NCI-H524 treated with DMSO at 0.1 percent for 48 hours (cell line): Measurements from ENCODE around the gene CTDSPL.
"Not testable (repeated sequence)": the region's sequence is repeated elsewhere in the genome, so short reads cannot be mapped to it uniquely, and the experiment has no call there.

ENCODE experiments used
- DNase-seq: peaks from one replicate; lab custom pipeline; 2025; lab: John Stamatoyannopoulos, UW

CTDSPL gene

GRCh38 chr3:37968813-37969595 is 107.3 kb downstream of the CTDSPL start:
- no peak for DNase-seq

DNA sequence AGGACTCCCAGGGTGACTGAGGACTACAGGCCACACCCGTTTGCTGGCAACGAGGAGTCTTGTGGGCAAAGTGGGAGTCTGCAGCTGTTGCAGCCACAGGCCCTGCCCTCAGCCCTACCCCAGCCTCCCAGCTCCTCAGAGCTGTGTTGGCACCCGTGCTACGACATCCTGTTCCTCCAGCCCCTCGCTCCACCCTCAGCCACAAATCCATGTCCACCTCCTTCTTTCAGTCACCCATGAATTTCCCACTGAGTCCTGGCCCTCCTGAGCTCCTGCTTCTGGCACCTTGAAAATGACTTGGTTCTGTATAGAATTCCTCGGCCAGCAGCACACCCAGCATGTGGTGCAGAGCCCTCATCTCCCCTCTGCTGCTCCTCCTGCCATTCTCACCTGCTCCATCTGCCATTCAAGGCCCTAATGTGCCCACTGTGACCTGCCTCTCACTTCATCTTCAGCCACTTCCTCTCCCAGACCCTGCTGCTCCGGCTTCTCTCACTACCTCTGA is 108.0 kb downstream of the CTDSPL start:
- DNase-seq = no peak

DNA sequence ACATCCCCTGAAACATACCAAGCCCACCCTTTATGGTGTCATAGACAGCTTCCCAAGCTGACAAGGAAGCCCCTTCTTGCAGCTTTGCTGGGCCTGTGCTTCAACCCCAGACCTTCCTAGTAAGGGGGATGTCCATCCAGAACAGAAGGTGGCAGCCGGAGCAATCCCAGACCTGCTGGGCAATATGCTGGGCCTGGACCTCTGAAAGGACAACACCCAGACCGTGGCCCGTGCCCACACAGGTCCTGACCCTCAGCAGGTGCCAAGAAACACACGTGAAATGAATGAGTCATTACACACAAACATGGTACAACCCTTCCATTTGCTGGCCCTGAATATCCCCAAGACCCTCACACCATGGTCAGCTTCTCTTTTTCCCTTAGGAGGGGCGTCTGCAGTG is 109.1 kb downstream of the CTDSPL start:
- DNase-seq = no peak

DNA sequence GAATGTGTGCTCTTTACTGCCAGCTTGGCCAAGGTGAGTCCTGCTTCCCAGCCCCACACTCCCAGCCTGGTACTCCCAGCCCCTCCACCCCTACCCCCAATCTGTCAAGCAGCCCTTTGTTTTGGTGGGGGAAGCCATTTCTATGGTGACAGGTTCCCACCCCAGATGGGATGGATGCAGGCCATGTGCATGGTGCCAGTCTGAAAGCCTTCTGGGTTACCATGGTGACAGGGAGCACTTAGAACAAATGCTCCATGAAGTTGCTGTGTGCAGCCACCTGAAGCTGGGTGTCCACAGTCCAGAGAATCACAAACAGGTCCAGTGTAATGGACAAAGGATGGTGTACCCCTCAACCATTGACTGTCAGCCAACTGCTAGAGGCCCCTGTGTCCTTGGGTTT is 109.8 kb downstream of the CTDSPL start:
- DNase-seq = peak; percentile 60

DNA sequence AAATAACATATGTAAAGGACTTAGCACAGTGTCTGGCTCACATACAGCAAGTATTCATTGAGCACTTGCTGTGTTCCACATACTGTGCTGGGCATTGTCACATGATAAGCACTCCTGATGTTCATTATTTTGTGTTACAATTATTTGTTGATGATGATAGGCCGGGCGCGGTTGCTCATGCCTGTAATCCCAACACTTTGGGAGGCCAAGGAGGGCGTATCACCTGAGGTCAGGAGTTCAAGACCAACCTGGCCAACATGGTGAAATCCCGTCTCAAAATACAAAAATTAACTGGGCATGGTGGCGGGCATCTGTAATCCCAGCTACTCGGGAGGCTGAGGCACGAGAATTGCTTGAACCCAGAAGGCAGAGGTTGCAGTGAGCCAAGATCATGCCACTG is 110.4 kb downstream of the CTDSPL start:
- DNase-seq = not testable (repeated sequence)

DNA sequence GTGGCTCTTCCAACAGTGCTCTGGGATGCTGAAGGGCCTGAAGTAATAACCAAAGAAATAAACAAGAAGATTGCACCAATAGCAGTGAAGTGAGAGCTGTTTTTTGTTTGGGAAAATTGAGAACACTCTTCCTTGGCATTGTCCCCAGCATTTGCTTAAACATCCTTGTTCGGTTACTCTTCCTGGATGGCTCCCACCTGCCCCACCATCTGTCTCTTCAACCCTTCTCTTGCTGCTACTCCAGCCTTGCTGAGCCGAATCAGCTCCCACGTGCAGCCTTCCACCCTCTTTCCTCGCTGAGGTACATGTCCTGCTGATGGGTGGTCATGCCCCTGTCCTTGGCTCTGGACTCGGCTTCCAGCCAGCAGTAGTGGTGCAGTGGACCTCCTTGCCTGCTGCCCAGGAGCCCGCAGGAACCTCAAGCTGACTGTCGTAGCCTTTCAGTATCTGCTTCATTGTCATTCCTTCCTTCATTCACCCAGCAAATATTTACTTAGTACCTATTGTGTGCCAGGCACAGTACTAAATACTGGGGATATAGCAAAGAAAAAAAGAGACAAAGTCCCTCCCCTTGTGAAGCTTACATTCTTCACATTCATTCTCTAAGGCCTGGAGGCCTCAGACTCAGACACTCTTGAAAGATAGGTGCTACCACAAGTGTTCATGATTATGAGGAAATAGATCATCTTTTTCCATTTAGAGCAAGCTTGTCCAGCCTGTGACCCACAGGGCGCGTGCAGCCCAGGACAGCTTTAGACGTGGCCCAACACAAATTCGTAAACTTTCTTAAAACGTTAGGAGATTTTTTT is 111.8 kb downstream of the CTDSPL start:
- peak; percentile 60 for DNase-seq

GRCh38 chr3:37974121-37975083 is 112.7 kb downstream of the CTDSPL start:
- DNase-seq = no peak

GRCh38 chr3:37979541-37980461 is 118.1 kb downstream of the CTDSPL start:
- DNase-seq = no peak

DNA sequence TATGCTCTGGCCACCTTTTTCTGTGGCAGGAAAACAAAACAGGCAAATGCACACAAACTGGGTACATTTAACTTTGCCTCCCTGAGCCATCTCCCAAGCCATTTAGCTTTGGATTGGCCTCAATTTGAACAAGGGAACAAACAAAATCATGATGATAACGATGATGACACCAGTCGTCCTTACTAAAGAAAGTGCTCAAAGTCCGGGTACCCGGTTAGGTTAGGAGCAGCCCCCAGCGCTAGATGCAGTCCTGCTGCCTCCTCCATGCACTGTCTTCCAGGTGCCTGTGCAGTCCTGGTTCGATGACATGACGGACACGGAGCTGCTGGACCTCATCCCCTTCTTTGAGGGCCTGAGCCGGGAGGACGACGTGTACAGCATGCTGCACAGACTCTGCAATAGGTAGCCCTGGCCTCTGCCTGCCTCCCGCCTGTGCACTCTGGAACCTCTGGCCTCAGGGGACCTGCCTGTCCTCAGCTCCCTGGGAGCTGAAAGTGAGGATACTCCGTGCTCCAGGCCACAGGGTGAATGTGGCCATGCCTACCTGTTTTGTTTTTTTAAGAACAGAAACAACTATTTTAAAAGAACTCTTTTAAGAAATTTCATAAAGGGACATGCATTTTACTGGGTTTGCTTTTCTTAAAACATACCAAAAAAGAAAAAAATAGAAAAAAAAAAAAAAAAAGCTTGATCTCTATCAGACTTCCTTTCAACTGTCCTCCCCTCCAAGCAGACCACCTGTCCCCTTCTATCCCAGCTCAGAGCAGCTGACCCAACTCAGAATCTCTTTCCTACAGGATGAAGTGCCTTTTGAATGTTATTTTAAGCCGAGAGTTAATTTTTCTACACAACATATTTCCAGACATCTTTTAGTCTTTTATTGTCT is 119.0 kb downstream of the CTDSPL start:
- no peak for DNase-seq

DNA sequence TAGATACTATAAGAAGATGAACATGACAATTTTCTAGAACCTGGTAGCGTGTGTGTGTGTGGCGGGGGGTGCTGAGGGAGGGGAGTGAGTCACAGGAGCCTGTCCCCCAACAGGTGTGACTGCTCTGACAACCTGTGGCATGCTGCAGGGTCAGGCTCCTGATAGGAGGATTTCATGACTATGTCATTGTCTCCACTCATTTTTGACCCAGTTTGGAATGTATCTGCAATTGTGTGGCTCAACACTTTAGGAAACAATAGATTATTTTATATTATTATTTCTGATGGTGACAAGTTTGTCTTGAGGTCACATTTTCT is 119.6 kb downstream of the CTDSPL start:
- DNase-seq = no peak

- DNase-seq = no peak
These were observed 120.7 kb downstream of the CTDSPL start for GRCh38 chr3:37982331-37982730.

DNA sequence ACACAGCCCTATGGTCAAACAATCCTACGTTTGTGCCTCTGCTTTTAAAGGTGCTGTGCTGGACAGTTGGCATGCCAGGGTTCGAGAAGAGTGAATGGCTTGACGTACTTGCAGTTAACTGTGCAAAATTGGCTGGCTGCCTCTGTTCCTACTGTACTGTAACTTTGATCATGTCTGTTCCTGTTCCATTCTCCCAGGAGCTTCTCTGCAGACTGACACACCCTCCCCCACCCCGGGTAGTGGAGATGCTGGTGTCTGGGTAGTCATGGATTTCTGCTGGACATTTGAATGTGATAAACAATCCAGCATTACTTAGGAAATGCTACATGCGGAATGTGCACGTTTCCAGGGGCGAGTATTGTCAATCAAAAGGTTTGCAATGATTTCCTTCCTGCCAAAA is 122.4 kb downstream of the CTDSPL start:
- DNase-seq = no peak

GRCh38 chr3:37984596-37984995 is 122.9 kb downstream of the CTDSPL start:
- no peak for DNase-seq

GRCh38 chr3:37985637-37986320 is 124.1 kb downstream of the CTDSPL start:
- no peak for DNase-seq

DNA sequence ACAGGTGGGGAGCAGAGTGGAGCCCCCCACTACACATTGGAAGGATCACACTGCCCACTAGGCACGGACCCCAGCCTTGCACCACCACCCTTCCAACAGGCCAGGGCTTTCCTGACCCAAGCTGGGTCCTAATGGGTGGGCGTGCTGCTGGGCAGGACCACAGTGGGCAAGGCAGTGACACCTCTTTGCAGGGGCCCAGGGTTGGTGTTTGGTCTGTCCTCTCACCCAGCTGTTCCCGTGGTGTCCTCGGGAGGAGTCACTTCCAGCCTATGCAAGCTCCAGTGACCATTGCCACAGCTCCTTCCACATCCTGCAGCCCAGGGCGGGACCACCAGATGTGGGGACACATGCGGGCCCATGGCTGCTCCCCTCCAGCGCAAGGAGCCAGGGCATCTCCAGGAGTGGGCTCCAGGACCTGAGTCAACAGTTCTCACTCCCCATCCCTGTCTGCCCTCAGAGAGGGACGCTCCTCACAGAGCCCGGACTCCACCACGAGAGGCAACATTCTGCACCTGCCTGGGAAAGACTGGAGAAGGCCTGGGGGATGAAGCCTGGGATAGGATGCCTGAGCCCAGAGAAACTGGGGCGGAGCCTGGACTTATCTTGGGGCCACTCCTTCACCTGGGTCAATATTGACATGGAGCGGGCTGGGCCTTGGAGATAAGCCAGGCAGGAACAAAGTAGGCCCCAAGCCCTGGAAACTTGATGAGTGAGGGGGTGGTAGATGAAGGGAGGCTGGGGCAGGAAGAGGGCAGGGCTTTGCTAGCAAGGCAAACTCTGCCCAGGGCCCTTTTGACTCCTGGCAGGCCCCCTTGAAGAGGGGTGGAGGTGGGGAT is 125.0 kb downstream of the CTDSPL start:
- no peak for DNase-seq

GRCh38 chr3:37987315-37987697 is 125.6 kb downstream of the CTDSPL start:
- no peak for DNase-seq

DNA sequence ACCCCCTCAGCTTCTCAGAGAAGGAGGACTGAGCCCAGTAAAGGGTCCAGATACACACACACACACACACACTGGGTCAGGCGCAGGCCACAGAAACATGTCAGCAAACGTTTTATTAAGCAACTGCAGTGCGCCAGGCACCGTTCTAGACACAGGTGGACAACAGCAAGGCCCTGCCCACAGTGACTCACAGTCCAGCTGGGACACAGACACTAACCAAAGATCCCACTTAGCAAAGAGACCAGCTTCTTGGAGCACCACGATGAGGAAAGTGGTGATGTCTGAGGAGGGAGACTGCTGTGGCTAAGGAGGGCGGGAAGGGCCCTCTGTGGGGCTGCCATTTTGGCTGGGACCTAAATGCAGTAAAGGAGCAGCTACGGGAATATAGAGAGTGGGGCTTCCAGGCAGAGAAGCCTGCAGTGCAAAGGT is 126.1 kb downstream of the CTDSPL start:
- no peak for DNase-seq

GRCh38 chr3:37988376-37988775 is 126.7 kb downstream of the CTDSPL start:
- DNase-seq = not testable (repeated sequence)
